ENCODE results near the gene CIC.
"Not testable (repeated sequence)": the region's sequence is repeated elsewhere in the genome, so short reads cannot be mapped to it uniquely, and the experiment has no call there.

Gene CIC

DNA sequence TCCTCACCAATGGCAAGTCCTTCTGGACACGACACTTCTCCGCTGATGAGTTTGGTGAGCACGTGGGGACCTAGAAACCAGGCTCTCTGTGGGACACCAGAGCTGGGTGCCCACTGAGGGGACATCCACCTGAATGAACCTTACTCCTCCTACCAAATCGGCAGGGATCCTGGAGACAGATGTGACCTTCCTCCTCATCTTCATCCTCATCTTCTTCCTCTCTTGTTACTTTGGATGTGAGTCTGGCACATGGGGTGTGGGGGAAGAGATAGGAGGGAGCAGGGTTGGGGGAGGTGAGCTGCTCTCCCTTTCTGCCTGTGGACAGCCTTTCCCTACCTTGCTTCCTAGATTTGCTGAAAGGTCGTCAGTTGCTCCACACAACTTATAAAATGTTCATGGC lies 46.0 kb downstream of the CIC start:
- no peak for DNase-seq

DNA sequence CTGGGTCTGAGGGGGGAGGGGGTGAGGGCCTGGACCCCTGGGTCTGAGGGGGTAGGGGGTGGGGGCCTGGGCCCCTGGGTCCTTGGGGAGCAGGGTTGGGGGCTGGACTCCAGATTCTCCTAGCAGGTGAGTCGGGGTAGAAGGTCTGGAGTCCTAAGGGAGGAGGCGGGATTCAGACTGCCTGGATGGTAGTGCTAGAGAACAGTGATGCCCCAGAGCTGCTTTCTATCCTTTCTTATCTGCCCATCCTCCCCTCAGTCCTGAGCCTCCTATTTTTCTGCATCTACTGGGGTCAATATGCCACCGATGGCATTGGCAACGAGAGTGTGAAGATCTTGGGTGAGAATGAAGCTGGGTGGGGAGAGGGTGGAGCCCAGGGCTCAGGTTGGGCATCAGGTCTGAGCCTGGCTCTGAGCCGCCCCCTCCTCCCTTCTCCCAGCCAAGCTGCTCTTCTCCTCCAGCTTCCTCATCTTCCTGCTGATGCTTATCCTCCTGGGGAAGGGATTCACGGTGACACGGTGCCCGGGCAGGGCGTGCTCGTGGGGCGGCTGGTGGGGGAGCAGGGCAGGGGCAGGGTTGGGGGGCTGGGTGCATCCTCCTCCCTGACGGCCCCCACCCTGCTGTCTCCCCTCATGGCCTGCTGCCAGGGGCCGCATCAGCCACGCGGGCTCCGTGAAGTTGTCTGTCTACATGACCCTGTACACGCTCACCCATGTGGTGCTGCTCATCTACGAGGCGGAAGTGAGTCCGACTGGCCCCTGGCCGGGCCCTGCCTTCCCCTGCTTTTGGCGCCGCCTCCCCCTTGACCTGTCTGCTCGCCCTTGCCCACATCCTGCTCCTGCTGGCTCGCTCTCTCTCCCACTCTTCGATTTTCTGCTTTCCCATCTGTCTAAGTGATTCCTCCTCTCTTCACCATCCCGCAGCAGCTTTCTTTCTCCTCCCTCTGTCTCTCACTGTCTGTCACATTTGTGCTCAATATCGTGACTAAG lies 47.5 kb downstream of the CIC start:
- DNase-seq = no peak

- DNase-seq = no peak
Observed at GRCh38 chr19:42317535-42317934, 48.5 kb downstream of the CIC start.

- DNase-seq = no peak
Observed at GRCh38 chr19:42322305-42322704, 53.3 kb downstream of the CIC start.

- no peak for DNase-seq
Observed at GRCh38 chr19:42323473-42323851, 54.4 kb downstream of the CIC start.

DNA sequence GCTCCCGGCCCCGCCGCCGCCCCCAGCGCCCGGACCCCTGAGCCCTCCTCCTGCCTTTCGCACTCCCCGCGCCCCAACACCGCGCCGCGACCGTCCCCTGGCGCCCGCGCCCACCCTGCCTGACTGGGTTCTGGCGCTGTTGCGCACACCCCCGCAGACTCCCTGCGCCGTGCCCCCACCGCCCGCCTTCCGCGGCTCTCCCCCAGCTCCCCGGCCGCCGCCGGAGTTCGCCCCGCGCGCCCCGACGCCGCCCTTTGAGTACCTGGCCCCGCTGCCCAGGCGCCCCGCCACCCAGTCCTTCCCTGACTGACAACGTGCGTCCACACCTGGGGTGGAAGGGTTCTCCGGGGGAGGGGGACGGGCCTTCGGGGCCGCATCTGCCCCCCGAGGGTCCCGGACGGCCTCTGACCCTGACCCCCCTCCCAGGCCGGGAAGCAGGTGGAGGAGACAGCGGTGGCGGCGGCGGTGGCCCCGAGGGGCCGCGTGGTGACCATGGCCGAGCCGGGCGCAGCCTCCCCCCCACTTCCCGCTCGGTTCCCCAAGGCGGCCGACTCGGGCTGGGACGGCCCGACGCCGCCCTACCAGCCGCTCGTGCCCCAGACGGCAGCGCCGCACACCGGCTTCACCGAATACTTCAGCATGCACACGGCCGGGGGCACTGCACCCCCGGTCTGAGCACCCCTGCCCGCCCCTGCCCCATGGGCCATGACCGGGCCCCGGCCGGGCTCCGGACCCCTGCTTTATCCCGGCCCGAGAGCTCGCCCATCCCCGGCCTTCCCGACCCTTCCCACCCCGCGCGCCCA lies 55.0 kb downstream of the CIC start:
- peak; percentile 36 for DNase-seq

DNA sequence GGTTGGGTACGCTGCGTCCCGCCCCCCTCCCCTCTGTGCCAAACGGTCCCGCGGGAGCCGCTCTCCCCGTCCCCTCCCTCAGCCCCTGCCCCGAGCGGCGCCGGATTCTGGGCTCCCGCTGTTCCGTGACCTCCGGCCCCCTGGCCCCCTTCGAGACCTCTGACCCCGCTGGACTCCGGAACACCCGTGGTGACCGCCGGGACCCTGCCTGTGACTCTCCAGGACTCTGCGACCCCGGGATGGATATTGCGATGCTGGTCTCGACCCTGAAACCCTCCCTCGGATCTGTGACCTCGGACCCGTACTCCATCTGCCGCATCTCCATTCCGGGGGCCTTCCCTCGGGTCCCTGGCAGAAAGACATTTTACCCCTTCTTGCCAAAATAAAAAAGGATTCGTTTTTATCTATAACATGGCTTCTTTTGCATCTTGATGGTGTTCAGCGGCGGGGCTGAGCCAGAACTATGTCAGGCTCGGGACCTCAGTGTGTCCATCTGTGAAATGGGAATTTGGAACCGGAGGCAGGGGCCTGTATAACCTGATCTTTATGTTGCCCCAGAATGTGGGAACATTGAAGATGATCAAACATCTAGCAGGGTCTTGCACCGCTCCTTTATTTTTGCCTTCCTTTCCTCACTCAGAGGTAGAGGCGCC lies 55.7 kb downstream of the CIC start:
- DNase-seq = peak; percentile 27

DNA sequence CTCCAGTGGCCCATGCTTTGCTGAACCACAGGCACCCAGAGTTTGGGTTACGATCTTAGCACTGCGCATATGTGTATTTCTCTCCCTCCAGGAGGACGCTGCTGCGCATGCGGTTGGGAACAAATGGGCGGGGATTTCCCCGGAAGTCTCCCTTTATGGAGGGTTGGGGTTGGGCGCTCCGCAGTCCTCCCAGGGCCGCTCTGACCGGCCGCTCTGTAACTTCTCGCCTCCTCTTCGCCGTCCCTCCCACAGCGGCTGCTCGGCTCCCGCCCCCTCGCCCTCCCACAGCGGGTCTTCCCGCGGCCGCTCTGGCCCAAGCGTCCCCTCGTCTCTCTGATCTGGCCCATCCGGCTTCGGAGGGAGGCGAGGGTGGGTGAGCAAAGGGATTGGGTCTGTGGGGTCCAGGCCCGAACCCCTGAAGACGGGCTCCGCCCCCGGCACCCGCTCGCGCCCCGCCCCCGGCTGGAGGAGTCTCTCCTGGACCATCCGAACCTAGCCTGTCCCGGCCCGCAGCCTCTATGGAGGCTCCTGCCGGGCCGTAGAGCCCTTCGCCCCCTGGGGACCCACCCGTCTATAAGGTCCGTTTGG lies 56.4 kb downstream of the CIC start, which contains the start of gene MEGF8:
TSS of gene MEGF8 (plus strand) at position 328 of the 588 bp plus-strand sequence. CDS start 609 bp downstream, outside the sequence.
- DNase-seq = peak; percentile 98

GRCh38 chr19:42325896-42326771 lies 57.1 kb downstream of the CIC start:
- no peak for DNase-seq

DNA sequence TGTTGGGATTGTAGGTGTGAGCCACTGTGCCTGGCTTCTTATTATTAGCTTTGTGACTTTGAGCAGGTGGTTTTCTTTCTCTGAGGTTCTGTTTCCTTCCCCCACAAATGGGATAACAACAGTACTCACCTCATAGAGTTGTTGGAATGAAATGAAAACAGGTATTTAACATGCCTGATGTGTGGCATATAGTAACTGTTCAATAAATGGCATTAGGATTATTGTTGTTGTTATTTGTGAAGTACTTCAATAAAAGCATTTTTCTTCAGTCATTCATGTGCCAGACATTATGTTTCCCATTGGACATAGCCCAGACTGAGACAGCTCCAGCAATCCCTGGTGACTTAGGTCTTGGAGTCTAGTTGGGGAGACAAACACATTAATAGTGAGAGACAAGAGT lies 57.9 kb downstream of the CIC start:
- no peak for DNase-seq

DNA sequence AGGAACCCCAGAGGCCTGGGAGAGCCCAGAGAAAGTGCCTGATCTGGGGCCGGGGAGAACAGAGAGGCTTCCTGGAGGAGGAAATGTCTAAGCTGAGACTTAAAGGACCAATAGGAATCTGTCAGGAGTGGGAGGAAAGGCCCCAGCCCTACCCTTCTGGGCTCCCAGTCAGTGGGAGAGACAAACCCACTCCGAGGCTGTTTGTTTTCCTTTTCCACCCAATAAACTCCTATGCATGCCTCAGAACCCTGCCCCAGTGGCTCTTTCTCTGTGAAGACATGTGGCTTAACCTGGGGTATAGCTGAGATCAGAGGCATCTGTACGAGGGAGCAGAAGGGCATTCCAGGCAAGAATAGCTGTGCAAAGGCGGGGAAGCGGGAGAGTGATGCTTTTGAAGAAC lies 58.3 kb downstream of the CIC start:
- DNase-seq = no peak

GRCh38 chr19:42328106-42328505 lies 59.1 kb downstream of the CIC start:
- DNase-seq = no peak

- DNase-seq = no peak
Observed at GRCh38 chr19:42328854-42329253, 59.8 kb downstream of the CIC start.

- DNase-seq = no peak
Observed at GRCh38 chr19:42330241-42330711, 61.2 kb downstream of the CIC start.

- DNase-seq = not testable (repeated sequence)
Observed at GRCh38 chr19:42331333-42331732, 62.3 kb downstream of the CIC start.

DNA sequence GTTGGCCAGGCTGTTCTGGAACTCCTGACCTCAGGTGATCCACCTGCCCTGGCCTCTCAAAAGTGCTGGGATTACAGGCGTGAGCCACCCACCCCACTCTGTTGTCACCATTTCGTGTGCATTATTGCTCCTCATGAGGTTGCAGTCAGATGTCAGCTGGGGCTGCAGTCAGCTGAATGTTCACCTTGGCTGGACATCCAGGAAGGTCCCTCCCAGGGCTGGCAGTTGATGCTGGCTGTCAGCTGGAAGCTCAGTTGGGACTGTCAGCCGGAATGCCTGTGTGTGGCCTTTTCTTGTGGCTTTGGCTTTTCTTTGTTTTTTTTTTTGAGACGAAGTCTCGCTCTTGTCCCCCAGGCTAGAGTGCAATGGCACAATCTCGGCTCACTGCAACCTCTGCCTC lies 63.0 kb downstream of the CIC start:
- no peak for DNase-seq

DNA sequence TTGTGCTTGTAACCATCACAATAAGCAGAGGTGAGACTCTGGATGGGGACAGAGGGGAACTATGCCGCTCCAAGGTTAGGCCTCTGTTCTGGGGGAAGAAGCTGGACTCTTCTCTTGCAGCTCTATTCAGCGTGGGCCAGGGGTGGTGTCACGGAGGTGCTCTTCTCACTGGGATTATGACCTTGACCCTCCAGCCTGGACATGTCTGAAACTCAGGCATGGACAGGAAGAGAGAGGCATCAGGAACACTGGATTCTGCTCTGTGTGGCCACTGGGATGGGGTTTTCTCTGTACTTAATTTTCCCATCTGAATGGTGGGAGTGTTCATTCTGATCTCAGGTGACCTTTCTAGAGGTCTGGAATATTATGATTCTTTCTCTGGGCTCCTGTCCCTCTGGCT lies 64.0 kb downstream of the CIC start:
- no peak for DNase-seq

DNA sequence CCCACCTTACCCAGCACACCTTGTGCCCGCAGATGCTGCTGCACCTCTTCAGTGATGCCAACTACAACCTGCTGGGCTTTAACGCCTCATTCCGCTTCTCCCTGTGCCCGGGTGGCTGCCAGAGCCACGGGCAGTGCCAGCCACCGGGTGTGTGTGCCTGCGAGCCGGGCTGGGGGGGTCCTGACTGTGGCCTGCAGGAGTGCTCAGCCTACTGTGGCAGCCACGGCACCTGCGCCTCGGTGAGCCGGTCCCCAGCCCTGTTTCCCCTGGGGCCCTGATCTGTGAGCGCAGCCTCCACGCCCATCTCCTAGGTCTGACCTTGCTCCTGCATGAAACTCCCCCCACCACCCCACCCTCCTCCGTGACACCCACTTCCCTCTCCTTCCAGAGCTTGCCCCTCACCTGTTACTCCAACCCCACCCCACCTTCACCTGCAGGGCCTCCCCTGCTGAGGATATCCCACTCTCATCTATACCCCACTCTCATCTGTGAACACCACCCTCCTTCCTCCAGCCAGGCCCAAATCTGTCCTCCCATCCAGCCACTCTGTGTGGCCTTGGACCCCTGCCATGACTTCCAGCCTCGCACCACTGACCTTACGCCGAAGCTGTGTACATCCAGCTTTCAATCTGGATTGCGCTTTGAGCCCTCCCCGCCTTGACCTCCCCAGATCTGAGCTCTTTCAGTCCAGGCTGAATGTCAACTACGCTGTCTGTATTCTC lies 65.1 kb downstream of the CIC start:
- DNase-seq = no peak

- no peak for DNase-seq
Observed at GRCh38 chr19:42334697-42335373, 65.8 kb downstream of the CIC start.

GRCh38 chr19:42335374-42335936 lies 66.4 kb downstream of the CIC start:
- no peak for DNase-seq
